Fibroblast of pulmonary artery (primary cell): ENCODE results near the gene ABCC2.
"Not testable (repeated sequence)": the region's sequence is repeated elsewhere in the genome, so short reads cannot be mapped to it uniquely, and the experiment has no call there.

ENCODE experiments used
- DNase-seq: peaks from one replicate; pipeline ENCODE4 v3.0.0-alpha.2; 2010; ENCODE audit warnings: low read depth
- H3K4me3 ChIP-seq: replicated peaks from 2 replicates; pipeline ENCODE4 v1.5.1; 2011; ENCODE audit warnings: low read depth, mild to moderate bottlenecking, control low read depth, low read length, moderate library complexity
- TF ChIP-seq, protein P1 (sequence below): IDR thresholded peaks from 2 replicates; pipeline ENCODE4 v1.5.1; 2011; ENCODE audit warnings: mild to moderate bottlenecking, control low read depth, low read length, inconsistent platforms; ENCODE audit errors: missing control alignments

Gene ABCC2

GRCh38 chr10:99859585-99859984, 77.1 kb downstream of the ABCC2 start:
- peak; percentile 31 for DNase-seq
- H3K4me3 ChIP-seq, result no peak overlapping the region
- TF ChIP-seq, protein P1, sequence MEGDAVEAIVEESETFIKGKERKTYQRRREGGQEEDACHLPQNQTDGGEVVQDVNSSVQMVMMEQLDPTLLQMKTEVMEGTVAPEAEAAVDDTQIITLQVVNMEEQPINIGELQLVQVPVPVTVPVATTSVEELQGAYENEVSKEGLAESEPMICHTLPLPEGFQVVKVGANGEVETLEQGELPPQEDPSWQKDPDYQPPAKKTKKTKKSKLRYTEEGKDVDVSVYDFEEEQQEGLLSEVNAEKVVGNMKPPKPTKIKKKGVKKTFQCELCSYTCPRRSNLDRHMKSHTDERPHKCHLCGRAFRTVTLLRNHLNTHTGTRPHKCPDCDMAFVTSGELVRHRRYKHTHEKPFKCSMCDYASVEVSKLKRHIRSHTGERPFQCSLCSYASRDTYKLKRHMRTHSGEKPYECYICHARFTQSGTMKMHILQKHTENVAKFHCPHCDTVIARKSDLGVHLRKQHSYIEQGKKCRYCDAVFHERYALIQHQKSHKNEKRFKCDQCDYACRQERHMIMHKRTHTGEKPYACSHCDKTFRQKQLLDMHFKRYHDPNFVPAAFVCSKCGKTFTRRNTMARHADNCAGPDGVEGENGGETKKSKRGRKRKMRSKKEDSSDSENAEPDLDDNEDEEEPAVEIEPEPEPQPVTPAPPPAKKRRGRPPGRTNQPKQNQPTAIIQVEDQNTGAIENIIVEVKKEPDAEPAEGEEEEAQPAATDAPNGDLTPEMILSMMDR, result peak; percentile 48

- TF ChIP-seq, protein P1, result no peak
- no peak for DNase-seq
Observed at GRCh38 chr10:99860466-99860865, 78.0 kb downstream of the ABCC2 start.

GRCh38 chr10:99863535-99864240, 81.2 kb downstream of the ABCC2 start:
- DNase-seq, result peak; percentile 45
- not testable (repeated sequence) for H3K4me3 ChIP-seq

More at GRCh38 chr10:99860466-99860865, 78.0 kb downstream of the ABCC2 start:
- H3K4me3 ChIP-seq, result no peak overlapping the region

- not testable (repeated sequence) for DNase-seq, H3K4me3 ChIP-seq
Observed at GRCh38 chr10:99867250-99867649, 84.8 kb downstream of the ABCC2 start.

GRCh38 chr10:99869581-99870122, 87.2 kb downstream of the ABCC2 start:
- DNase-seq, result no peak
- TF ChIP-seq, protein P1, result no peak
- H3K4me3 ChIP-seq, result no peak overlapping the region

DNA sequence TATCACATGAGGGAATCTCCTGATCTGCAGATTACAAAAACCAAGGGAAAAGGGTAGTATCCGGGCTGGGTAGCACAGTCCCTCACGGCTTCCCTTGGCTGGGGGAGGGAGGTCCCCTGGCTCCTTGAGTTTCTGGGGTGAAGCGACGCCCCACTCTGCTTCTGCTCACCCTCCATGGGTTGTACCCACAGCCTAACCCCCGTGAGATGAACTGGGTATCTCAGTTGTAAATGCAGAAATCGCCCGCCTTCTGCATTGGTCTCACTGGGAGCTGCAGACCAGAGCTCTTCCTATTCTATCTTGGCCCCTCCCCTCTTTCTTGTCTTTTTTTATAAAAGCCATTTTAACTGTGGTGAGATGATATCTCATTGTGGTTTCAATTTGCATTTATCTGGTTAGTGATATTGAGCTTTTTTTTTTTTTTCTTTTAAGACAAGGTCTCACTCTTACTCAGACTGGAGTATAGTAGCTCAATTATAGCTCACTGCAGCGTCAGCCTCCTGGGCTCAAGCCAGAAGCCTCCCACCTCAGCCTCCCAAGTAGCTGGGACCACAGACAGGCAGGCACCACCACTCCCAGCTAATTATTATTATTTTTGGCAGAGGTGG, 87.8 kb downstream of the ABCC2 start:
- DNase-seq, result no peak
- no peak overlapping the region for H3K4me3 ChIP-seq
- TF ChIP-seq, protein P1, result no peak

- peak; percentile 41 for DNase-seq
- TF ChIP-seq, protein P1, result no peak
- H3K4me3 ChIP-seq, result no peak overlapping the region
Observed at GRCh38 chr10:99872367-99873162, 90.1 kb downstream of the ABCC2 start.
